PC-9 (cell line): ENCODE measurements around the gene DDX4.

Experiments used
- EZH2 ChIP-seq: fragments of 200-600 bp; sonication (generic); IDR thresholded peaks from 2 replicates; pipeline ENCODE4 v1.8.0; 2017; ENCODE audit warnings: antibody characterized with exemption, low read depth
- TF ChIP-seq, protein P1 (sequence below): fragments of 200-600 bp; sonication (generic); conservative IDR thresholded peaks from 2 replicates; pipeline ENCODE4 v1.6.1; 2017; ENCODE audit warnings: mixed run types, antibody characterized with exemption, mild to moderate bottlenecking, moderate library complexity

GRCh38 chr5:55724281-55724680 is 13.6 kb upstream of the DDX4 start:
- TF ChIP-seq, protein P1, sequence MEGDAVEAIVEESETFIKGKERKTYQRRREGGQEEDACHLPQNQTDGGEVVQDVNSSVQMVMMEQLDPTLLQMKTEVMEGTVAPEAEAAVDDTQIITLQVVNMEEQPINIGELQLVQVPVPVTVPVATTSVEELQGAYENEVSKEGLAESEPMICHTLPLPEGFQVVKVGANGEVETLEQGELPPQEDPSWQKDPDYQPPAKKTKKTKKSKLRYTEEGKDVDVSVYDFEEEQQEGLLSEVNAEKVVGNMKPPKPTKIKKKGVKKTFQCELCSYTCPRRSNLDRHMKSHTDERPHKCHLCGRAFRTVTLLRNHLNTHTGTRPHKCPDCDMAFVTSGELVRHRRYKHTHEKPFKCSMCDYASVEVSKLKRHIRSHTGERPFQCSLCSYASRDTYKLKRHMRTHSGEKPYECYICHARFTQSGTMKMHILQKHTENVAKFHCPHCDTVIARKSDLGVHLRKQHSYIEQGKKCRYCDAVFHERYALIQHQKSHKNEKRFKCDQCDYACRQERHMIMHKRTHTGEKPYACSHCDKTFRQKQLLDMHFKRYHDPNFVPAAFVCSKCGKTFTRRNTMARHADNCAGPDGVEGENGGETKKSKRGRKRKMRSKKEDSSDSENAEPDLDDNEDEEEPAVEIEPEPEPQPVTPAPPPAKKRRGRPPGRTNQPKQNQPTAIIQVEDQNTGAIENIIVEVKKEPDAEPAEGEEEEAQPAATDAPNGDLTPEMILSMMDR, result no peak
- TF ChIP-seq EZH2, result no peak
